Loucy (cell line): ENCODE measurements around the gene HS3ST3A1.

Source experiments
- H2AFZ ChIP-seq: fragments of 200-600 bp; sonication (generic); 2 replicates; pipeline ENCODE4 v1.6.0; 2016; ENCODE audit warnings: antibody characterized with exemption, mild to moderate bottlenecking, low read length, moderate library complexity
- H3F3A ChIP-seq: fragments of 200-600 bp; 2 replicates; pipeline ENCODE4 v1.6.0; 2016; ENCODE audit warnings: antibody characterized with exemption, low read depth, mild to moderate bottlenecking
- H3K27me3 ChIP-seq: fragments of 200-600 bp; sonication (generic); 2 replicates; pipeline ENCODE4 v1.6.1; 2014; ENCODE audit warnings: low read length, mild to moderate bottlenecking; ENCODE audit not compliant: insufficient read depth, poor library complexity, severe bottlenecking
- H3K36me3 ChIP-seq: fragments of 200-600 bp; sonication (generic); 2 replicates; pipeline ENCODE4 v1.6.1; 2016; ENCODE audit warnings: low read length; ENCODE audit not compliant: insufficient read depth
- H3K4me1 ChIP-seq: fragments of 200-600 bp; sonication (generic); 2 replicates; pipeline ENCODE4 v1.5.1; 2014; ENCODE audit warnings: low read length, mild to moderate bottlenecking; ENCODE audit not compliant: insufficient read depth, poor library complexity, severe bottlenecking
- H3K4me2 ChIP-seq: fragments of 200-600 bp; sonication (generic); 2 replicates; pipeline ENCODE4 v1.6.0; 2014; ENCODE audit warnings: antibody characterized with exemption, low read length, low read depth, mild to moderate bottlenecking; ENCODE audit not compliant: poor library complexity, severe bottlenecking
- H3K4me3 ChIP-seq: fragments of 200-600 bp; sonication (generic); 2 replicates; pipeline ENCODE4 v1.5.1; 2014; ENCODE audit warnings: low read length, mild to moderate bottlenecking, mixed read lengths; ENCODE audit not compliant: poor library complexity, severe bottlenecking
- H3K79me2 ChIP-seq: fragments of 200-600 bp; sonication (generic); 2 replicates; pipeline ENCODE4 v1.6.1; 2014; ENCODE audit warnings: low read length; ENCODE audit not compliant: insufficient read depth
- H3K9ac ChIP-seq: fragments of 200-600 bp; sonication (generic); 2 replicates; pipeline ENCODE4 v1.6.0; 2014; ENCODE audit warnings: mild to moderate bottlenecking, low read depth, low read length, moderate library complexity; ENCODE audit not compliant: poor library complexity, severe bottlenecking
- H3K9me2 ChIP-seq: fragments of 200-600 bp; sonication (generic); replicated peaks from 2 replicates; pipeline ENCODE4 v1.6.1; 2016; ENCODE audit warnings: low read depth, low read length, mixed read lengths
- H3K9me3 ChIP-seq: fragments of 200-600 bp; sonication (generic); 2 replicates; pipeline ENCODE4 v1.6.1; 2014; ENCODE audit warnings: mild to moderate bottlenecking, antibody characterized with exemption, low read length, low read depth; ENCODE audit not compliant: insufficient read depth
- H4K20me1 ChIP-seq: fragments of 200-600 bp; sonication (generic); 2 replicates; pipeline ENCODE4 v1.6.0; 2014; ENCODE audit warnings: antibody characterized with exemption, low read length, mild to moderate bottlenecking; ENCODE audit not compliant: insufficient read depth, poor library complexity, severe bottlenecking
- EZH2phosphoT487 ChIP-seq: fragments of 200-600 bp; IDR thresholded peaks from 2 replicates; pipeline ENCODE4 v1.6.1; 2018; ENCODE audit warnings: antibody characterized with exemption, mild to moderate bottlenecking, moderate library complexity, borderline replicate concordance
- TF ChIP-seq, protein P1 (sequence below): fragments of 200-600 bp; sonication (generic); conservative IDR thresholded peaks from 2 replicates; pipeline ENCODE4 v1.5.1; 2014; ENCODE audit warnings: mild to moderate bottlenecking, antibody characterized with exemption, low read length

Gene HS3ST3A1

DNA sequence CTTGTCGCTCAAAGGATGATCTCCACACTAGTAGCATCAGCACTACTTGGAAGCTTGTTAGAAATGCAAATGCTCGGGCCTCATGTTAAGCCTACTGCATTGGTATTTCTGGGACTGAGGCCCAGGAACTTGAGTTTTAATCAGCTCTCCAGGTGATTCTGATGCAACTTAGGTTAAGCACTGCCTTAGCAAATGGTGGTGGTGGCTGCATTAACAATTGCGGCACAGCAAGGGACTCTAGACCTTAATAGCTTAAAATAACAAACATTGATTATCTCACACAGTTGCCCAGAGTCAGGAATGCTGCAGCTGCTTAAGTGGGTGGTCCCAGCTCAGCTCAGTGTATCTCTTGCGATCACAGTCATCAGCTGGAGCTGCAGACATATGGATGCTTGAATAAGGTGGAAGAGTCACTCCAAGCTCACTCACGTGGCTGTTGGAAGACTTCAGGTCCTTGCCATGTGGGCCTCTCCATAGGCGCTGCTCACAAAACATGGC lies 25.8 kb downstream of the HS3ST3A1 start:
- Histone ChIP-seq H3K36me3 (no peaks in the 10 kb centered on the region), H3K9me3 (no peaks in the 10 kb centered on the region), H3K4me3 (no peak overlapping the region), H3K4me2 (no peak overlapping the region), H3K9ac (no peak overlapping the region), H3F3A (no peaks in the 10 kb centered on the region), H4K20me1 (no peaks in the 10 kb centered on the region), H3K79me2 (no peaks in the 10 kb centered on the region), H3K27me3 (no peaks in the 10 kb centered on the region), H3K9me2 (no peaks in the 10 kb centered on the region), H3K4me1 (no peaks in the 10 kb centered on the region), H2AFZ (no peak overlapping the region)
- TF ChIP-seq, protein P1, sequence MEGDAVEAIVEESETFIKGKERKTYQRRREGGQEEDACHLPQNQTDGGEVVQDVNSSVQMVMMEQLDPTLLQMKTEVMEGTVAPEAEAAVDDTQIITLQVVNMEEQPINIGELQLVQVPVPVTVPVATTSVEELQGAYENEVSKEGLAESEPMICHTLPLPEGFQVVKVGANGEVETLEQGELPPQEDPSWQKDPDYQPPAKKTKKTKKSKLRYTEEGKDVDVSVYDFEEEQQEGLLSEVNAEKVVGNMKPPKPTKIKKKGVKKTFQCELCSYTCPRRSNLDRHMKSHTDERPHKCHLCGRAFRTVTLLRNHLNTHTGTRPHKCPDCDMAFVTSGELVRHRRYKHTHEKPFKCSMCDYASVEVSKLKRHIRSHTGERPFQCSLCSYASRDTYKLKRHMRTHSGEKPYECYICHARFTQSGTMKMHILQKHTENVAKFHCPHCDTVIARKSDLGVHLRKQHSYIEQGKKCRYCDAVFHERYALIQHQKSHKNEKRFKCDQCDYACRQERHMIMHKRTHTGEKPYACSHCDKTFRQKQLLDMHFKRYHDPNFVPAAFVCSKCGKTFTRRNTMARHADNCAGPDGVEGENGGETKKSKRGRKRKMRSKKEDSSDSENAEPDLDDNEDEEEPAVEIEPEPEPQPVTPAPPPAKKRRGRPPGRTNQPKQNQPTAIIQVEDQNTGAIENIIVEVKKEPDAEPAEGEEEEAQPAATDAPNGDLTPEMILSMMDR, result no peak

DNA sequence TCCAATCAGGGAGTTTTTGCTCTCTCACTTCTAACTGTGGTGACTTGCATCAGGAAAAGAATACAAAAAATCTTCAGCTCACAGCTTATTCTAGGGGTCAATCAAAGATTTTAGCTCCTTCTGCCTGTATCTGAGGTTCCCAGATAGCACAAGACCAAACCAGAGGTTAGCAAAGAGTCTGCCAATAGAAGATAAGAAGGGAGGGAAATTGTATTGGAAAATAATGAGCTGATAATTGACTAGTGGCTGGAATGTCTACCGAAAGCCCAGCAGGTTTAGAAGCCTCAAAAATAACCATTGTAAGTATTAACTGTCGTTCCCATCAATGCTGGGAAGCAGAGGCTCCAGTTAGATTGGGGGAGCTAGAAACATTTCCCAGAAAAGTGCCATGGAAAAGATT lies 26.3 kb downstream of the HS3ST3A1 start:
- Histone ChIP-seq H3K4me3 (no peak overlapping the region), H3K79me2 (no peaks in the 10 kb centered on the region), H3K4me1 (no peaks in the 10 kb centered on the region), H3K9ac (no peak overlapping the region), H3K9me3 (no peaks in the 10 kb centered on the region), H3K9me2 (no peaks in the 10 kb centered on the region), H3K36me3 (no peaks in the 10 kb centered on the region), H3F3A (no peaks in the 10 kb centered on the region), H4K20me1 (no peaks in the 10 kb centered on the region), H3K27me3 (no peaks in the 10 kb centered on the region), H2AFZ (no peak overlapping the region), H3K4me2 (no peak overlapping the region)
- no peak for TF ChIP-seq EZH2phosphoT487
- TF ChIP-seq, protein P1, result no peak

DNA sequence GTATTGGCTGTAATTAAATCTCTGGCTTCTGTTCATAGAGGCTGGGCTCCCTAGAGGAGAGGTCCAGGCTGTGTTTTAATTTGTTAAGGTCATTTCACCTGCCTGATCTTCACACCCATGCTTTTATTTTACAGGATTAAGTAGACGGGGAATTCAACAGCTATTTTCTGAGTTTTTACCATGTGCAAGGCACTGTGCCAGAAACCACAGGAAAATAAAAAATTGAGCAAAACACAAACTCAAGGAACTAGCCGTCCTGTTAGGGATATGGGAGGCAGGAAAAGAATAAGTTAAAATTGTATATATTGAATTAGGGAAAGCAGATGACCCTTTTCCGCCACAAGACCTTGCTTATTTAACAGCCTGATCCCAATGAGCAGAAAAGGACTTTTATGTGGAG lies 29.1 kb downstream of the HS3ST3A1 start:
- TF ChIP-seq EZH2phosphoT487, result no peak
- TF ChIP-seq, protein P1, result no peak
- Histone ChIP-seq H3K9me3 (peaks cover 4% of the 10 kb centered on the region; the same call in 1 of the 2 replicates), H3K4me3 (no peak overlapping the region), H3K27me3 (no peaks in the 10 kb centered on the region), H3K9me2 (no peaks in the 10 kb centered on the region), H3F3A (no peaks in the 10 kb centered on the region), H2AFZ (no peak overlapping the region), H4K20me1 (no peaks in the 10 kb centered on the region), H3K4me1 (no peaks in the 10 kb centered on the region), H3K36me3 (no peaks in the 10 kb centered on the region), H3K79me2 (no peaks in the 10 kb centered on the region), H3K9ac (no peak overlapping the region), H3K4me2 (no peak overlapping the region)
